ENCODE results near the gene BCKDHA. TPM values are rescaled to one million over a fixed set of nuclear protein-coding genes. Genes with fewer than 3 reads are reported as not detected.

Gene BCKDHA
- total RNA-seq, 1 experiment from 2014 or later: 17.7 TPM

GRCh38 chr19:41359741-41360140 is 37.9 kb upstream of the BCKDHA start:
- TF ChIP-seq CTCF (IDR thresholded peaks at IDR 0.05 in 2 of 3, conservative IDR thresholded peaks at IDR 0.05 in 1 of 3; ENCODE audit: borderline replicate concordance in 1 of 3, insufficient read depth in 1 of 3, low read depth in 2 of 3, low read length in 2 of 3) (no peak), ATF3 (IDR thresholded peaks at IDR 0.05) (no peak), RAD21 (IDR thresholded peaks at IDR 0.05; ENCODE audit: low read depth) (no peak), FOSL1 (IDR thresholded peaks at IDR 0.05; ENCODE audit: low read depth) (no peak), TCF7L2 (IDR thresholded peaks at IDR 0.05; ENCODE audit: borderline replicate concordance, extremely low read depth, insufficient read depth, insufficient read length) (no peak)
- ATAC-seq (no peak), DNase-seq (ENCODE audit: low read depth, low spot score) (no peak)
- H2AFZ ChIP-seq (ENCODE audit: low read depth, low read length, poor library complexity, severe bottlenecking): no peak overlapping the region
- H3K27me3 ChIP-seq (ENCODE audit: insufficient read depth, low read length): no peaks in the 10 kb centered on the region
- peaks cover 6% of the 10 kb centered on the region; the same call in 1 of the 2 replicates for H3K79me2 ChIP-seq (ENCODE audit: insufficient read depth, low read length)
- intact Hi-C loops (cut with micrococcal nuclease): no loop called here
- no peak overlapping the region for H3K4me2 ChIP-seq (ENCODE audit: low read length)
- no peaks in the 10 kb centered on the region for H3K9me2 ChIP-seq (ENCODE audit: insufficient read depth)
- ChIA-PET CTCF (no interaction called here), POLR2A (no interaction called here), RAD21 (ENCODE audit: low non-redundant PET in 1 of 2, low total read pairs in 2 of 2, uncharacterized antibody in 2 of 2, unreplicated experiment in 2 of 2) (no interaction called here)
- H4K20me1 ChIP-seq (ENCODE audit: insufficient read depth): no peaks in the 10 kb centered on the region
- H3K36me3 ChIP-seq (ENCODE audit: control insufficient read depth in 1 of 2, insufficient read depth in 2 of 2, low read length in 2 of 2): no peaks in the 10 kb centered on the region
- BruUV-seq (replicated peaks): no TSS peak
- no peak overlapping the region for H3K4me3 ChIP-seq (replicated peaks in 1 of 2; ENCODE audit: low read depth in 1 of 2, low read length in 2 of 2)
- no peak overlapping the region for H3K9ac ChIP-seq (ENCODE audit: low read length)
- H3K27ac ChIP-seq (ENCODE audit: low read depth, low read length): no peak overlapping the region
- H3K4me1 ChIP-seq (ENCODE audit: control insufficient read depth in 1 of 2, insufficient read depth in 2 of 2, low read length in 2 of 2): peaks cover 4 to 12% of the 10 kb centered on the region in 2 experiments; a peak in 2 of 4 replicates
- no peaks in the 10 kb centered on the region for H3K9me3 ChIP-seq (ENCODE audit: control insufficient read depth in 1 of 2, insufficient read depth in 1 of 2, low read depth in 1 of 2, low read length in 2 of 2)

- intact Hi-C loops (cut with micrococcal nuclease): no loop called here
- RAD21 ChIA-PET (ENCODE audit: low non-redundant PET in 1 of 2, low total read pairs in 2 of 2, uncharacterized antibody in 2 of 2, unreplicated experiment in 2 of 2): no interaction called here
- no peak overlapping the region for H3K4me2 ChIP-seq (ENCODE audit: low read length)
- CTCF ChIA-PET: no interaction called here
- POLR2A ChIA-PET: interaction anchor here (2.1 kb wide), 1 partner anchor 10 kb away, joined by 13 read pairs; no protein-coding TSS in a partner anchor
- no peaks in the 10 kb centered on the region for H3K27me3 ChIP-seq (ENCODE audit: insufficient read depth, low read length)
- no peak overlapping the region for H3K9ac ChIP-seq (ENCODE audit: low read length)
- no peaks in the 10 kb centered on the region for H4K20me1 ChIP-seq (ENCODE audit: insufficient read depth)
- H3K9me3 ChIP-seq (ENCODE audit: control insufficient read depth in 1 of 2, insufficient read depth in 1 of 2, low read depth in 1 of 2, low read length in 2 of 2): no peaks in the 10 kb centered on the region
- no peak overlapping the region for H3K27ac ChIP-seq (ENCODE audit: low read depth, low read length)
- peaks cover 8 to 34% of the 10 kb centered on the region in 2 experiments; a peak in 3 of 4 replicates for H3K4me1 ChIP-seq (ENCODE audit: control insufficient read depth in 1 of 2, insufficient read depth in 2 of 2, low read length in 2 of 2)
- BruUV-seq (replicated peaks): no TSS peak
- ATAC-seq (no peak), DNase-seq (ENCODE audit: low read depth, low spot score) (no peak)
- H2AFZ ChIP-seq (ENCODE audit: low read depth, low read length, poor library complexity, severe bottlenecking): no peak overlapping the region
- no peaks in the 10 kb centered on the region for H3K9me2 ChIP-seq (ENCODE audit: insufficient read depth)
- H3K36me3 ChIP-seq (ENCODE audit: control insufficient read depth in 1 of 2, insufficient read depth in 2 of 2, low read length in 2 of 2): no peaks in the 10 kb centered on the region
- peaks cover 12% of the 10 kb centered on the region; the same call in 1 of the 2 replicates for H3K79me2 ChIP-seq (ENCODE audit: insufficient read depth, low read length)
- H3K4me3 ChIP-seq (replicated peaks in 1 of 2; ENCODE audit: low read depth in 1 of 2, low read length in 2 of 2): no peak overlapping the region
- TF ChIP-seq ELF1 (IDR thresholded peaks at IDR 0.05; ENCODE audit: borderline replicate concordance, low read depth) (no peak), CTCF (IDR thresholded peaks at IDR 0.05 in 2 of 3, conservative IDR thresholded peaks at IDR 0.05 in 1 of 3; ENCODE audit: borderline replicate concordance in 1 of 3, insufficient read depth in 1 of 3, low read depth in 2 of 3, low read length in 2 of 3) (no peak), CBX3 (IDR thresholded peaks at IDR 0.05; ENCODE audit: low read depth) (no peak), FOSL1 (IDR thresholded peaks at IDR 0.05; ENCODE audit: low read depth) (no peak), JUND (IDR thresholded peaks at IDR 0.05) (no peak), EZH2phosphoT487 (IDR thresholded peaks at IDR 0.05; ENCODE audit: borderline replicate concordance) (no peak), POLR2A (IDR thresholded peaks at IDR 0.05; ENCODE audit: borderline replicate concordance, extremely low read depth, insufficient read depth, insufficient read length) (no peak), SIN3A (IDR thresholded peaks at IDR 0.05; ENCODE audit: low read depth) (no peak), ZNF274 (IDR thresholded peaks at IDR 0.05; ENCODE audit: low read depth, low read length) (no peak), SRF (IDR thresholded peaks at IDR 0.05; ENCODE audit: low read depth) (no peak), ZFX (IDR thresholded peaks at IDR 0.05) (no peak)
These were observed 35.3 kb upstream of the BCKDHA start for GRCh38 chr19:41362143-41362847.

Data from HCT116 (cell line).